ENCODE data around the gene GRAMD2B.
"Not testable (repeated sequence)": the region's sequence is repeated elsewhere in the genome, so short reads cannot be mapped to it uniquely, and the experiment has no call there.

Gene GRAMD2B

DNA sequence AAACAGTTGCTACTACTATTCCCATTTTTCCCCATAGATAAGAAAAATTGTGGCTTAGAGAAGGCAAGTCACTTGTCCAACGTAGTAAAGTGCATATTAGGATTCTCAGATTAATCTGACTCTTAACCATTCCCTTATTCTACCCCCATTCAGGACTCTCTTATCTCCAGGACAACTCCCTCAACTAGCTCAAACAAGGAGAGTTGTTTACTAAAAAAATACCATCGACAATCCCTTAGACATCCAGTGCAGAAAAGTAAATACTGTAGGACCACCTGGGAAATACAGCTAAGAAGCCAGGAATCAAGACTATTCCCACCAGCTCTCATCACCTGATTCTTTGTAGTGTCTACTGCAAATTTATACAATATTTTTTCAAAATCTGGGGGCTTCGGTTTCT is 9.4 kb upstream of the GRAMD2B start:
- DNase-seq (ENCODE audit: low read depth), result no peak

- no peak for DNase-seq (ENCODE audit: low read depth)
Measured at GRCh38 chr5:126414874-126415502, 8.2 kb upstream of the GRAMD2B start.

DNA sequence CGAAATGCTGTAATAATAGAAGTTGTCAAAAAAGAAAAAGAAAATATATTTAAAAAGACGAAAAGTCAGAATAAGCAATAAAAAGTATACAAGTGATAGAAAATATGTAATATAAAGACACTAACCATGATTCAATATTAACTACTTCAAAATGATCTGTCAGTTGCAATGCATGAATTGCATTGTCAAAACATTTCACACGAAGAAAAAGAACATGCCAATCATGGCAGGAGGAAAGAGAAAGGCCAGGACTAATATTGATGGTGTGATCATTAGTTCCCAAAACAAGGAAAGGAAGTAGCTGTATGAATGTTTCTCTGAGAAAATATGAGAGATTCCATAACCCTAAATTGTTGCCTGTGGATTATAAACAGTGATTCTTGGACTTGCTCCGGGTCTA is 7.4 kb upstream of the GRAMD2B start:
- DNase-seq (ENCODE audit: low read depth), result no peak

DNA sequence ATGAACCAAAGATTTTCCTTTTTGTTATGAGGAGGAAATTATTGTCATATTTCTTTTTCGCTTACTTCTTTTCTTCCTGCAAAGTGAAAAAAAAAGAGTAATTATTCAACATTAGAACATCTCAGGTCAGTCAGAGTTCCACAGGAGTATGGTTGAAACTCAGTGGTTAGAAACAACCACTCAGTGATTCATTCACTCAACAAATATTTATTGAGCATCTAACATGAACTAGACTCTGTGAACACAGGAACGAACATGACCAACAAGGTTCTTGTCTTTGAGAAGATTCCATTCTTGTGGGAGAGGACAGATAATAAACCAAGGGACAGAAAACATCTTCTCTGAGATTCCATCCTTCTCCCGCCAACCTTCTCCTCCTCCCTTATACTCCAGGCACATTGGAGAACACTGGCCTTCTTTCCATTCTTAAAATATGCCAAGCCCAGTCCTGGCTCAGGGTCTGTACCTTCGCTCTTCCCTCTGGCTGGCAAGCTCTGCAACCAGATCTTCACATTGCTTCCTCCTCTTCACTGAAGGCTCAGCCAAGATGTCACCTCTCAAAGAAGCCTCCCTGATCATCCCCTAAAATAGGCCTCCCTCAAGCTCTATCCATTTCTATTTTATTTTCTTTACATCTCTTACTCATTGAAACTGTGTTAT is 6.8 kb upstream of the GRAMD2B start:
- DNase-seq (ENCODE audit: low read depth), result no peak

GRCh38 chr5:126417178-126417577 is 6.0 kb upstream of the GRAMD2B start:
- no peak for DNase-seq (ENCODE audit: low read depth)

DNA sequence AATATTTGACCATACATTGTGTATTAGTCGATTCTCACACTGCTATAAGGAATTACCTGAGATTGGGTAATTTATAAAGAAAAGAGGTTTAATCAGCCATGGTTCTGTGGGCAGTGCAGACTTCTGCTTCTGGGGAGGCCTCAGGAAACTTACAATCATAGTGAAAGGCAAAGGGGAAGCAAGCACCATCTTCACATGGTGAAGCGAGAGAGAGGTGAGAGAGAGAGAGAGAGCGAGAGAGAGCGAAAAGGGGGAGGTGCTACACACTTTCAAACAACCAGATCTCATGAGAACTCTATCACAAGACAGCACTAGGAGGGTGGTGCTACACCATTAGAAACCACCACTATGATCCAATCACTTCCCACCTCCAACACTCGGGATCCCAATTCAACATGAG is 4.1 kb upstream of the GRAMD2B start:
- no peak for DNase-seq (ENCODE audit: low read depth)

DNA sequence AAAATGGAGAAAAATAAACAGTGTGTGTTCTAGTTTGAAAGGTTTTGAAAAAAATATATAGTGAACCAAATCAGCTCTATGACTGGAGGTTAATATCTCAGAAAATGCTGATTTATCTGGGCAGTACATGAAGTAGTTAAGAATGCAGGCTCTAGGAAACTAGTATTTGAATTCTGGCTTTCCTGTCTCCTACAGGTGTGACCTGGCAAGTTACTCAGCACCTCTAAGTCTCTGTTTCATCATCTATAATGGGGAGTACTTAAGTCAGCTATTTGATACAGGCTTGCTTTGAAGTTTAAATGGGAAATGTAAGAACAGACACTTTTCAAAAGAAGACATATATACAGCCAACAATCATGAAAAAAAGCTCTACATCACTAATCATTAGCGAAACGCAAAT is 5.2 kb downstream of the GRAMD2B start:
- DNase-seq (ENCODE audit: low read depth), result no peak

DNA sequence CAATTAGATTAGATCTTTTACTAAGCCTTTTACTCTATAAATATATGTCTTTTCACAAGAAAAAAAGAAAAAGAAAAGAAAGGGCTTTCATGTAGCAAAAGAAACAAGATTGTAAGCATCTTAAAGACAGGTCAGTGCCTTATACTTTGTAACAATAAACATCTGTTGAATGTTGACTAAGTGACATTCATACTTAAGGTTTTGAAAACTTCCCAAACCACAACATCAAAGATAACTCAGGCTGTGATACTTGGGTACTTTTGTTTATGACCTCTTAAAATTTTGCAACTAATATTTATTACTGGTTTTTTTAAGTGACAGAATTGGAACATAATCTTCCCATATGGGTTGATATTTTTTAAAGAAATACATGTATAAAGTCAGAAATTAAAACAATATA is 7.4 kb downstream of the GRAMD2B start:
- no peak for DNase-seq (ENCODE audit: low read depth)

- no peak for DNase-seq (ENCODE audit: low read depth)
Measured at GRCh38 chr5:126433701-126434100, 10.5 kb downstream of the GRAMD2B start.

- no peak for DNase-seq (ENCODE audit: low read depth)
Measured at GRCh38 chr5:126435261-126435660, 12.1 kb downstream of the GRAMD2B start.

GRCh38 chr5:126435714-126436113 is 12.5 kb downstream of the GRAMD2B start:
- DNase-seq (ENCODE audit: low read depth), result no peak

DNA sequence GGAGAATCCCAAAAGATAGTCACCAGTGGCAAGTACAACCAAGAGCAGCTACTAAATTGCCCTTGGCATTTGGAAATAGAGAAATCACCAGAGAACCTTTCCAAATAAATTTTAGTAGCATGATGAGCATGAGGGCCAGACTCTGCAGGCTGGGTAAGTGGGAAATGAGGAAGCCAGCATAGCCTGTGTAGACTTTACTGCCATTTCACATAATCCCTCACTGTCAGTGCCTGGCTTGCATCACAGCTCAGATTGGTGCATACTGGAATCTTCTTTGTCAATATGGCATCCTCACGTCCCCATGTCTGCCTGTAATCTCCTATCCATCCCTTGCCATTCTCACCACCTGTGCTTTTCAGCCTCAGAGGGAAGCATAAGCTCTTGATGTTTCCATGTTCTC is 14.5 kb downstream of the GRAMD2B start:
- DNase-seq (ENCODE audit: low read depth), result no peak

- no peak for DNase-seq (ENCODE audit: low read depth)
Measured at GRCh38 chr5:126438267-126438666, 15.1 kb downstream of the GRAMD2B start.

DNA sequence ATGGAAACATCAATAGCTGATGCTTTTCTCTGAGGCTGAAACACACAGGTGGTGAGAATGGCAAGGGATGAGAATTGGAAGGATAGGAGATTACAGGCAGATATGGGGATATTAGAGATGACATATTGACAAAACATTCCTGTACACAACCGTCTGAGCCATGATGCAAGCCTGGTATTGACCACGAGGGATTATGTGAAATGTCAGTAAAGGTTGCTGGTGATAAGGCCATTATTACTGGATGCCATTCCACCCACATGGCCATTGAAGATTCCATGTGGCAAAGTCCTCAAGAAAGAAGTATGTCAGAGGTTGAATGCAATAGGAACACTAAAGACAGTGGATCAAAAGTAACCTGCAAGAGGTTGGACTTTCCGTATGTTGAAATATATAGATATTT is 15.7 kb downstream of the GRAMD2B start:
- DNase-seq (ENCODE audit: low read depth), result no peak

DNA sequence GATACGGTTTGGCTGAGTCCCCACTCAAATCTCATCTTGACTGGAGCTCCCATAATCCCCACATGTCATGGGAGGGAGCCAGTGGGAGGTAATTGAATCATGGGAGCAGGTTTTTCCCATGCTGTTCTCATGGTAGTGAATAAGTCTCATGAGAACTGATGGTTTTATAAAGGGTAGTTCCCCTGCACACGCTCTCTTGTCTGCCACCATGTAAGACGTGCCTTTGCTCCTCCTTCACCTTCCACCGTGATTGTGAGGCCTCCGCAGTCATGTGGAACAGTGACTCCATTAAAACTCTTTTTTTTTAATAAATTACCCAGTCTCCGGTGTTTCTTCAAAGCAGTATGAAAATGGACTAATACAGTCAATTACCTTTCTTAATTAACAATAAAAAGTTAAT is 16.5 kb downstream of the GRAMD2B start:
- not testable (repeated sequence) for DNase-seq (ENCODE audit: low read depth)

DNA sequence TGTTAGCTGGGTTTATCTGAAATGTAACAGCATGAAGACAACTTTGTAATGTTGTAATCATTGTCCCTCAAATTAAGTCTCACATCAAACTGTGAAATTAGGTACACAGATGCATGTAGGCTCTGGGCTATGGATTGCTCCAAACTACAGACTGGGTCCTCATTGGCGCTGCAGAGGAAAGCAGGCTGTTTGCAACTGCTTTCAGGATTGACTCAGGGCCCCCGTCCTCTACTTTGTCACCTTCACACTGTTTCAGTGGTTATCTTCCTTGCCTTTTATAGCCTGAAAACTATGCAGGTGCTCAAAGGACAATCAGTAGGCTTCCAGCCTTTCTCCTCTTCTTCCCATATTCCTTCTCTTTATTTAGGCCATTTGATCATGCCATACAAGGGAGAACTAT is 18.0 kb downstream of the GRAMD2B start:
- no peak for DNase-seq (ENCODE audit: low read depth)

GRCh38 chr5:126443374-126443851 is 20.2 kb downstream of the GRAMD2B start:
- no peak for DNase-seq (ENCODE audit: low read depth)

GRCh38 chr5:126444137-126444536 is 20.9 kb downstream of the GRAMD2B start:
- DNase-seq (ENCODE audit: low read depth), result no peak

- DNase-seq (ENCODE audit: low read depth), result no peak
Measured at GRCh38 chr5:126445502-126446174, 22.4 kb downstream of the GRAMD2B start.

DNA sequence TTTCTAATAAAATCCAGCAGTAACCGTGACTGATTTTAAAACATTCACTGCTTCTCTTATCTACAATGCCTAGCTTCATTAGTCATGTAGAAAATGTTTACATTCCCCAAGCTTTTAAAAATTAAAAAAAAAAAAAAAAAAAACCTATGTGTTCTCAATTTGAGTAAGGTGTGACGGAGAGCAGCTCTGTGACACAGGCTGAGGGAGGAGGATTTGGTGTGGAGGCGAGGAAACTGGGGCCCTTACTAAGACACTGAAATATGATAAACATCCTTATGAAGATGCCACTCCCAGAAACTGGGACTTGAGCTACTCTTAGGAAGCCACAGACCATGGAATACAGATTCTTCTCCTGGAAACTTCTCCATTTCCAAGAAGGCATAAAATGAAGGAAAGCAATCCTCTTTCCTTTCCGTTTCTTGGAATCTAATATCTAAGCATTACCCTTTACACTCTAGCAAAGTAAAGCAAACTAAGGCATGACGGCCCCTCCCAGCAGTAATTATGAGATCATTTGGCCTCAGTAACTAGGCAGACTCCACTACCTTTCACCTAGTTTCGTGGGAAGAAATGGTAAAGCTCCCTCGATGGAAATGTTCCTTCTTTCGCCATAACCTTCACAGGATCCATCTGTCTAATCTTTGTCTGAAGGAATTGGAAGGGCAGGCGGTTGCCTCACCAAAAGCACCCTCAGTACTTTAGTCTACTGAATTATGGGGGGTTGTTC is 23.5 kb downstream of the GRAMD2B start:
- peak; percentile 37 for DNase-seq (ENCODE audit: low read depth)

- DNase-seq (ENCODE audit: low read depth), result no peak
Measured at GRCh38 chr5:126448720-126449119, 25.5 kb downstream of the GRAMD2B start.

GRCh38 chr5:126449751-126450271 is 26.6 kb downstream of the GRAMD2B start:
- DNase-seq (ENCODE audit: low read depth), result peak; percentile 52

Measured in stimulated activated CD4-positive, alpha-beta T cell treated with anti-CD3 and anti-CD28 coated beads, Interleukin-2, amount 100 ng/mL, for 4 hours (primary cell).